Suppressor macrophage treated with lipopolysaccharide for 1 hour (primary cell): ENCODE results near the gene NIPAL4.
"Not testable (repeated sequence)": the region's sequence is repeated elsewhere in the genome, so short reads cannot be mapped to it uniquely, and the experiment has no call there.

ENCODE experiments used
- DNase-seq, 3 donors: peaks; one replicate each; pipeline ENCODE4 v3.0.0-alpha.2; 2020 to 2022

The NIPAL4 gene

DNA sequence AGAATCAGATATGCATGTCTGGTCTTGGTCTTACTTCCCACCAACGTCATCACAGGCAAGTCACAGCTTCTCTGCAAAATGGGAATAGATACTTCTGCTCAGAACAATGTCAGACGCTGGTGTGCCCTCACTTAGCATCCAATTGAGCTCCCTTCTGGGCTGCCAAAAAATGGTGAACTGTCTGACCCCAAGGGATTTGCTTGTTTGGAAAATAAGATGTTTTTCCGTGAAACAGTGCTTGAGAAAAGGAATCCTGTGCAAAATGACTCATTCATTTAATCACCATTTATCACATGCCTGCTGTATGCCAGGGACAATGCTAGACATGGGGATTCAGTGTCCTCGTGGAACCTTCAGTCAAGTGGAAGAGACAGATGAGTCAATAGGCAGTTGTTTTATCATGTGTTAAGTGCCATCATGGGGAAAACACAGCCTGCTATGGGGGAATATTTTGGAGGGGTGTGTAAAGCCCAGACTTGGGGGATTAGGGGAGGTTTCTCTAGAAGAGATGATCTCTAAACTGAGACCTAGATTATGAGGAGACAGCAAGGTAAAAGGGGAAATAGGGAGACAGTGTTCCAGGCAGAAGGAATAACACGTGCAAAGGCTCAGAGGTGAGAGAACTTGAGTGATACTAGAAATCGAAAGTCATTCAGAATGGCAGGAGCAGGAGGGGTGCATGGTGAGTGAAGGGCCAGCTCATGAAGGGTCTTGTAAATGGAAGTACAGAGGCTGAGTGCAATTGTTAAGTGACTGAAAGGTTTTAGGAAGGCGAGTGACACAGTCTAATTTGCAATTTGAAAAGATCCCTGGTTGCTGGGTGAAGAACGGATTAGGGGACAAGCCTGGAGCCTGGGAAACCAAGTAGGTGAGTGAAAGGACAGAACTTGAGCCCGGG lies 3.9 kb downstream of the NIPAL4 start:
- peak; percentile 76 to 89 (median 87) for DNase-seq

DNA sequence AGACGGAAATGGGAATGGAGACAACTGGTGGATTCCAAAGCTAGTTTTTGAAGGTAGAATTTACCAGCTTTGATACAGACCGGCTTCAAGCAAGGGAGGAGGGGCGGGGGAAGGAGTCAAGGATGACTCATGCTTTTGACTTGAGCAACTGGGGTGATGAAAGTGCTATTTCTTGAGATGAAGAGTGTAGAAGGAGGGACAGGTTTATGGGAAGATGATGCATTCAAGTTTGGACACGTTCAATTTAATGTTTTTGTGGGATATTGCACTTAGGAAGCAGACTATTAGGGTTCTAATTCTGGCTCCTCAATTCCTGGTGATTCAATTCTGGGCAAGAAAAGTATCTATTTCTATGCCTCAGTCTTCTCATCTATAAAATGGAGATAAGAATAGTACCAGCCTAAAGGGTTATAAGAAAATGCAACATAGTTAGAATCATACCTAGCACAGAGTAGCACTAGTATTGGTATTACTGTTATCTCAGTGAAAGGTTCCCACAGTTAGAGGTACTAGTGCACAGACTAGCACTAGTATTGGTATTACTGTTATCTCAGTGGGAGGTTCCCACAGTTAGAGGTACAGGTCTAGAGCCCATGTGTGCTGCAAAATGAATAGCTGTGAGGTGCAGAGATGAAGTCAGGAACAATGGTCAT lies 4.6 kb downstream of the NIPAL4 start:
- DNase-seq, result peak; percentile 89 to 95 (median 93)

DNA sequence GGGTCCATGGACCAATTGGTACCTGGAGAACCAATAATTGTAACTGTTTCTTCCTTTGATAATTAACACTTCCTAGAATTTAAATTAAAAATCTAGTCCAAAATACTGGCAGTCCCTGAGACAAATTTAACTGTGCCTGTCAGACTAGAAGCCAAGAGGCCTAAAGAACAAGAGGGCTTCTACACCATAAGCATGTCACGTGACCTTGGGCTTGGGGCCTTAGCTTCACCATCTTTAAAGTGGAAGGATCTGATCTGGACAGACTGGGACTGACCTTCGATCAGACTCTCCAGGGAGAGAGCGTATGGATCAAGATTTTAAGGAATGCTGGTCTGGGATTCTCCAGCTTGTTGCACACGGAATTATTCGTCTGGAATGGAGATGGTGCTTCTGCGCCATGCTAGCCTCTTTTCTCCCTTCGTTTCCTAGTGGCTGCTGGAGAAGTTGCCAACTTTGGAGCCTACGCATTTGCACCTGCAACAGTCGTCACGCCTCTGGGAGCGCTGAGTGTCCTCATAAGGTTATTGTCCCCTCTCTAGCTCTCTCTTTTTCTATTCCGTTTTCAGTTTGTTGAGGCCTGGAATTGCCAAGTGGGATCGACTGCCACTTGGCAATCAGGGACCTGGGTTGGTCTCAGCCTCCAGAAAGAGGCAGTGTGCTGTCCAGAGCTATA lies 8.4 kb downstream of the NIPAL4 start:
- no peak for DNase-seq

DNA sequence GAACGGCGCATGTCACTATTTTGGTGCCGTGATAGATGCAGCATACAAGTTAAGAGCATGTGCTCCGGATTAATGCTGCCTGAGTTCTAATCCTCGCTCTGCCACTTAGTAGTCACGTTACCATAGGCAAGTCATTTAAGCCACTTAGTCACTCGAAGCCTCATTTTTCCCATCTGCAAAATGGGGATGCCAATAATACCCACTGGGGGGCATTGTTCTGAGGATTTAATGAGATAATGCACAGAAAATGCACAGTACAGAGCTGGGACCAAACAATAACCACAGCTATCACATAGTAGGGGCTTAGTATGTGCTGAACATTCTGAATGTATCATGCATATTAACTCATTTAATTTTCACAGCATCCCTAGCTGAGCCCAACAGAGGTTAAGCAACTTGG lies 9.1 kb downstream of the NIPAL4 start:
- DNase-seq, result no peak

DNA sequence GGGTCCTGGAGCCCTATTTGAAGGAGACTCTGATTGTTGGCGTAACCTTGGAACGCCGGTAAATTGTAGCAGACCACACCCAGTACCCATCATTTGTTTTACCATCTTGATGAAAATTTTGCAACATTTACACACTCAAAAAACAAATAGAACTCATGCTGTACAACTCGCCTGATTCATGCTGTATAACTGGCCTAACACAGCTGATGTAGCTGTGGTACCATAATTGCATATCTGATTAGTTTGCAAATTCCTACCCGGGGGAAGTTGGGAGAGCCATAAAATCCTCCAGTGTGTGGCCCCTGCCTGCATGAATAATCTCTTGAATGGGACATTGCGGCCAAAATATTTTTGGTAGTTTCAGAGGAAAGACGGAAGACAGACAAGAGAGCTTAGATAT lies 9.7 kb downstream of the NIPAL4 start:
- DNase-seq, result no peak

DNA sequence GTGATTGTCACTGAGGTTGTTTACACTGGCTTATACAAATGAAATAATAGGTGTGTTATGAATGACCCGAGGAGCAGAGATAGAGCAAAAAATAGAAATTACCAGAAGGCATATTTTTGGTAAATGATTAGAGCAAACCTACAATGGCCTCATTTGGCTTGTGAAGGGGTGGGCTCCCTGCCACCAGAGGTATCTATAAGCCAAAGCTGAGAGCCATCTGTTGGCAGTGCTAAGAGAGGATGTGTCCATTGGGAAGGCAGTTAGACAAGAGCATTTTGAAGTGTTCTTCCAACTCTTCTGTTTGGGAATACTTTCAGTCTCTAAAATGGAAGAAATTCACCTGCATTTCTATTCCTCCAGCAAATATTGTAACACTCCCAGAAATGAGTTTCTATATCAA lies 10.6 kb downstream of the NIPAL4 start:
- no peak for DNase-seq

DNA sequence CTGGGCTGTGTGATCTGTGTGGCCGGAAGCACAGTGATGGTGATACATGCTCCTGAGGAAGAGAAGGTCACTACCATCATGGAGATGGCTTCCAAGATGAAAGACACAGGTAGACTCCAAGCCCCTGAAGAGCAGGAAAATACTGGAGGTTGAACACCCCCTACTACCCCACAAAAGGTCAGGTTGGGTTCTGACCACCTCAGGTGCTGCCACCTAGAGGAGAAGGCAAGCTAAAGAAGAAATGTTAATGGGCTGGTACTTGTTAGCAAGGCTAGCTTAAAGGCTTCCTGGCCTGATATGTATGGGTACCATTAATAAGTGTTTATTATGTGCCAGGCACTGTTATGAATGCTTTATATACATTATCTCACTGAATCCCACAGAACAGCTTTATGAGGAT lies 11.7 kb downstream of the NIPAL4 start:
- DNase-seq, result peak; percentile 56 to 67 (median 57)

DNA sequence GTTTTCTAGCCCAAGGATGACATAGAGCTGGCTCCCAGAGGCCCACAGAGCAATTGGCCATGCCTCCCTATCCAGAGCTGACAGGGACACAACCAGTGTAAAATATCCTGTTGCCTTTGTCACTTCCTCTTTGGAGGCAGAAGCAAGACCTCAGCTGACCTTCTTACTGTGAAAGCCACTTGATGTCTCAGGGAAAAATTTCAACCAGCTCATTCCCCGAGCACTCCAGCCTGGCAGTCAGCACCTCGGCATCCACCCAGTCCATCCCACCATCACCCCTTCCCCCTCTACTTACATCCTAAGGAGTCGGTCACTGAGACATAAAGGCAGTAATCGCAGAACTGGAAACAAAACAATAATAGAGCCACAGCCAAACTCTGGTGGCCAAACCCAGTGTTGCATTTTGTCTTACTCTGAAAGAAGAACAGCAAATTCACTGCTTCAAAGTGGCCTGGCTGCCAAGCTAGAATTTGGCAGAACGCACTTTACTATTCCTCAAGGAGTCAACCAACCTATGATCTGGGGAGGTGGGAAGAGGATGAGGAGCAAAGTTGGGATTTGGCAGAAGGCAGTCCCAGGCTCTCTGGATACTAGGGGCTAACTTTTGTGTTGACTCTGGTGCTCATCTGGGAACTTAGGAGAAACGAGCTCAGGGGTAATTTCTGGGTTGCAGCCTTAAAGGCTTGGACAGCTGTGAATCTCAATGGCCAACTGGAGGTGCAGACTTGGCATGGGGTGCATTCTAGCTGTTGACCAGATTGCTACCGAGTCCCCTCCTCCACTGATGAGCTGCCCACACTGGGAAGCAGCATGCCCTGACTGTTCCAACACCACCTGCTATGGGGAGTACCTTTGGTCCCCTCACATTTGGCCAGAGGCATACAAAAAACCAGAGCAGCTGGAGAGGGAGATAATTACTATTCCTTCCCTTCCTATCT lies 13.6 kb downstream of the NIPAL4 start:
- DNase-seq, result peak; percentile 76 to 83 (median 82)

DNA sequence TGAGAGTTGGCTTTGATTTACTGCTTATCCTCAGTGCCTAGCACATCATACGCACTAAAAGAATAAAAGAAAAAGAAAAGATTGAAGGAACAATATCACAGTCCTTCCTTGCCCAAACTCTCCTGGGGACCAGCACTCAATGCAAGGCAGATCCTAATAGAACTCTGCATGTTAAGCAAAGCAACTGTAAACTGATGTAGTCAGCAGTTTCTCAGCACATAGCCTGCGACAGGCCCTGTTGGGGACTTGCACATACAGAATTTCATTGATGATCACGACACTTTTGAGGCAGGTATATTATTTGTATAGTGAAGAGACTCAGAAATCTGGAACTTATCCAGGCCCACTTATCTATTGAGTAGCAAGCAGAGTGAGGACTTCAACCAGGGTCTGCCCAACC lies 15.4 kb downstream of the NIPAL4 start:
- no peak for DNase-seq

DNA sequence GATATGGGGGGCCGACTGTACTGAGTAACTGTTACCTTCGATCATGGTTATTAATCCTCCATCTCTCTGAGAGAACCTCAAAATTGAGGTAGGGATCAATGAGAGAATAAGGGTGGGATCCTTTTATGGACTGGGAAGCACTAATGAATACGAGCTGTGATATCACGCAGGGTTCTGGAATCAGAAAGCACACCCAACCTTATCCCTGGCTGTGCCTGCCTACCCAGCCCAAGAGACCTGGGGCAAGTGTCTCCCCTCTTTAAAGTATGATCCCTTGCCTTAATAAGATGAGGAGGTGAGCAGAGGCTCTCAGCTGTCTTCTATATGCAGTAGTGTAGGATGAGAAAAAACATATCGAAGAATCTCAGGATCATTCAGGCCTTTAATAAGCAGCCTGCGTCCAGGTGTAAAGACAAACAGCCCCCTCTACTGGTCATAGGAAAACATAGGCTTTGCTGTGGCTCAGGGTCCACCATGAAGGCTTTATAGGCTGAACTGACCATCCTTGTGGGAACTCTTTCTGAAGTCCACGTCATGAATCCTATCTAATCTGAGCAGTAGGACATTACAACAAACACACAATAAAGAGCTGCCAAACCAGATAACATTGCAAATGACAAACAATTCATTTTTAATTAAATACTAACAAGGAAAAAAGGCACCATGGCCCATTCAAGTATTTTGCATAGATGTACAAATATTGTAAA lies 16.8 kb downstream of the NIPAL4 start:
- peak; percentile 83 to 90 (median 84) for DNase-seq

DNA sequence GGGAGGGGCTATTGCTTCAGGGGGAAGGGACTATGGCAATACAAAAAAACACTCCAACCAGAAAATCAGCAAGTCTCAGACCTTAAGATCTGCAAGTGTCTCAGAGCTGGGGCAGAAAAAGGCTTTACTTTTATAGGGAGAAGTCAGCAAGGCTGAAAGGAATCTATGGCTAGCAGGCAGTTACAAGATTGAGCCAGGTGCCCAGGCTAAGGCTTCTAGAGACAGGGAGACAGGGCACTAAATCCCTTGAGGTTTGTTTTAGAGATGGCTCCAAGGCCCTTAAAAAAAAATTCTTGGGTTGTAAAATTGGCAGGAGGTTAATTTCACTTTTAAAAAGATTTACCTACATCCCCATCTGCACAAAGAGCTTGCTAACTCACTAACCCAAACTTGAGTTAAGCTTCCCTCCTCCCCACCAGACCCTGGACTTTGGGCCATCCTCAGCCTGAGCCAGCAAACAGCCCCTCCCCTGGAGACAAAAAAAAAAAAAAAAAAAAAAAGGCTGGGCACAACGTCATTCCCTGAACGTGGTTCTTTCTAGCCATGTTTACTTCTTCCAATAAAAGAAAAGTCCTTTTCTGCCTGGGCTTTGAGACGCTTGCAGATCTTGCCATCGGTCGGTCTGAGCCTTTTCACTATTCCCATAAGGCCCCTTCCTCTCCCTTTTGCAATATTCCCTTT lies 17.9 kb downstream of the NIPAL4 start:
- DNase-seq, result no peak

DNA sequence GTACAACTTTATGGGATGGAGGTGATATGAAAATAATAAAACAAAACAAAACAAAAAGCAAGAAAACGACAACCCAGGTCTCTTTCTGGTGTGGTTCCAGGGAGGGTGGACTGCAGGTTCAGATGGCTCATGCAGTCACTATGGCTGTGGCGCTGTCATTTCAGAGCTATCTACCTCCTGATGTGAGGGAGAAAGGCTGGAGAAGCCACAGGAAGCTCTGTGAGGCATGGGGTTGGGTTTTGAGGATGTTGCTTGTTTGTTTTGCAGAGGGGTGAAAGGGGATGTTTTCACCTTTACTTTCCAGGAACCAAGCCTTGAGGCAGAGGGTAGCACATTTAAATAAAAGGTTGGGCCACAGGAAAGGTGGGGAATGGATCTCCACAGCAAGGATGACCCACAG lies 18.7 kb downstream of the NIPAL4 start:
- no peak for DNase-seq

DNA sequence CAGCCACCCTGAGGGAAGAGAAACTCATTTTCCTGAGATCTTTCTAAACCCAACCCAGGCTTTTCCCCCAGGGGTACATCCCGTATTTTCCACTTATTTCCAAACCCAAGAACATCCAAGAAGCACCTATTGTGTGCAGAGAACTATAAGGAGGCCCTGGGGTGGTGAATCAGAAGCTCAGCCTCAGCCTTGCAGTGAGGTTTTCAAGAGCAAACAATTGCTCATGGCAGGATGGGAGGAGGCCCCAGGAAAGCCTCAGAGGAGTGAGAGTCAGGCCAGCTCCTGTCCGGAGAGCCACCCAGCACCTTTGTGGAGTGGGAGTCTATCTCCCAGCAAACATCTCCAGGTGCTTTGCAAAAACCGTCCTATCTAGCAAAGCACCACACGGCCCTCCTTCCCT lies 19.2 kb downstream of the NIPAL4 start:
- no peak for DNase-seq

DNA sequence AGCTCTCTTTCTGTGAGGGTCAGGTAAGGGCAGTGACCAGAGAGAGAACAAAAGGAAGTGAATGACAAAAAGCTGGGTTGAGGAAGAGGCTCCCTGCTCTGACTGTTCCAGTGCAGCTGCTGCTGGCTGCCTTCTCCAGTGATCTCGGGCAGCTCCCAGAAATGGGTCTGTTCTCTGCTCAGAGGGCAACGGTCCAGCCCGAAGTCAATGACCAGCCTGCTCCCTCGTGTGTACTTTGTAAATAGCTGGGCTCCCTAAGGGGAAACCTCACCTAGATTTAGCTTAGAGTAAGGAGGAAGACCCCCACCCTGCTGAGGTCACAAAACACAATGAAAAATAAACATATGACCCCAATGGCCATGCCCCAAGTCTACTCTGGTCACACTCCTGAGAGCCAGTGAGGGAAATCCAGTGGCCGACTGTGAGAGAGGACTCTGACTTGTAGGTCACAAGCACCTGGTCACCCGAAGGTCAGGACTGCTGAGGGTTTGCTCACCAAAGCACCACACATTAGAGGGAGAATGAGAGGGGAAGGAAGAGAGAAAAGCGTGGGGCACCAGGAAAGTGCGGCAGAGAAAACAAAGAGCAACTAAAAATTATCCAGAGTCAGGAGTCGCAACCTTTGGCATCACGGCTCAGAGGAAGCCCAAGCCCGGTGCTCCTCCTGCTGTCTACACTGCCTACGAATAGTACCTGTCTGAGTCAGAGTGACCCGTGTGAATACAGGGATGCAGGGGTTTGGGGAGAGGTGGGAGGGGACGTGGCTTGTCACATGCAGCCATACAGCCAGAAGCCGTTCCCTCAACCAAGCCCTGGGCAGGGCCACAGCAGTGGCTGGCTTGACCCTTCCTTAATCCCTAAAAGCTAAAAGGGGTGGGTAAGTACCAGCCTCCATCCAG lies 19.8 kb downstream of the NIPAL4 start:
- DNase-seq, result no peak

DNA sequence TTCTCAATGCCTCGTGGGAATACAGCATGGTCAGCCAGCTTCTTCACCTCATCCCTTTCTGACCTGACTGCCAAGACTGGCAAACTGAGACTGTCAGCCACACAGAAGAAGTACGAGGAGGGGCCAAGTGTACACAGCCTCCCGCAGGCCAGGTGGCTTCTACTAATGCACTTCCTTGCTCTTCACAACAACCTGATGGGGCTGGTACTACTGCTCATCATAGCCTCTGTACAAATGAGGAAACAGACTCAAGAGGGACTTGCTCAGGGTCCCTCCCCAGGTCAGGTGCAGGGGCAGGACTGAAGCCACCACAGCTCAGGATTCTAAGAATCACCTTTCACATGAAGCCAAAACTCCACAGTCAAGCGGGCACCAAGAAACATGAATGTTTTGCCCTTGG lies 21.3 kb downstream of the NIPAL4 start:
- no peak for DNase-seq

DNA sequence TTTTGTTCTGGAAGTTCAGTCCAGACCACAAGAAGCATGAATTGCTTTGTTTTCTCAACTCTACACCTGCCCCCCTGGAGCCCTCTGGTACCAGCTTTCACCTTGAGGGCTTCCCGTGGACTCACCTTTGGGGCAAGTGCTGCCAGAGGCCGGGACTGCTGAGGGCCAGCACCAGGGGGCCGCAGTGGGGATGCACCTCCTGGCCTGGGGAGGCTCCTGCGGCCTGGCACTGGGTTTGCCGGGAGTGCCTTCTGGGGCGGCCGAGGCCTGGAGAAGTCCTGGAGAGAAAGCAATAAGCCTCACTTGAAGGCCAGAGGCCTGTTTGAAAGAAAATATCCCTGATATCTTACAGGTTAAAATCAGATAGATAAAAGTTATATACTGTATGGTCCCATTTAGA lies 21.7 kb downstream of the NIPAL4 start:
- no peak for DNase-seq

DNA sequence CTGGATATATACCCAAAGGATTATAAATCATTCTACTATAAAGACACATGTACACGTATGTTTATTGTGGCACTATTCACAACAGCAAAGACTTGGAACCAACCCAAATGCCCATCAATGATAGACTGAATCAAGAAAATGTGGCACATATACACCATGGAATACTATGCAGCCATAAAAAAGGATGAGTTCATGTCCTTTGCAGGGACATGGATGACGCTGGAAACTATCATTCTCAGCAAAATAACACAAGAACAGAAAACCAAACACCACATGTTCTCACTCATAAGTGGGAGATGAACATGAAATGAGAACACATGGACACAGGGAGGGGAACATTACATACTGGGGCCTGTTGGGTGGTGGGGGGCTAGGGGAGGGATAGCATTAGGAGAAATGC lies 22.7 kb downstream of the NIPAL4 start:
- not testable (repeated sequence) for DNase-seq

DNA sequence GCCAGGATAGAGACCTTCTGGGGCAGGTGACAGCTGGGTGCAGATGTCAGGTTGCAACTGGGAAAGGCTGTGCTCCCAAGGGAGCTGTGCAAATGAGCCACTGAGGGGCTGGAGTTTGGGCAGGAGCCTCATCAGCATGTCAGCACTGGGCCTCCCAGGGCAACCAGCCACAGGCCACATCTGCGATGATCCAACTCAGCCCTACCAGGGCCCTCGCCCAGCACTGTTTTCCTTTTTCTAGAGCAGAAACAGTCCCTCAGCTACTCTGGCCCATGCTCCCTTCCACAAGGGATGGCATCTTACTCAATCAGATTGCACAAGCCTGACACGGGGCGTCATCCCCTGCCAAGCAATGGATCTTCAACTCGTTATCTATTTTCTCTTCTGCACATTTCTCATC lies 24.8 kb downstream of the NIPAL4 start:
- DNase-seq, result peak; percentile 80 to 86 (median 80)

DNA sequence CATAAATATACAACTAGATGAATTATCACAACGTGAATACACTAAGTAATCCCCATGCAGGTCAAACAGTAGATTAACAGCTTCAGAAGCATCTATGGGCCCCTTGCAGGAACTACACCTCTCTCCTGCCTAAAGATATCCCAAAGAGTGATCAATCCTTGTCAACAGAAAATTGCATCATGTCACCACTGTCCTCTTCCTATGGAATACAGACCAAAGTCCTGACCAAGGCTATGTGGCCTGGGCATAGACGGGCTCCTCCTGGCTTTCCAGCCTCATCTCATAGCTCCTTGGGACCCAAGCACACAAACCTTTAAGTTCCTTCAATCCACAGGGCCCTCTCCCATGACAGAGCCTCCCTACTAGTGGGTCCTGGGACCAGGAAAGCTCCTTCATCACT lies 25.3 kb downstream of the NIPAL4 start:
- DNase-seq, result no peak

DNA sequence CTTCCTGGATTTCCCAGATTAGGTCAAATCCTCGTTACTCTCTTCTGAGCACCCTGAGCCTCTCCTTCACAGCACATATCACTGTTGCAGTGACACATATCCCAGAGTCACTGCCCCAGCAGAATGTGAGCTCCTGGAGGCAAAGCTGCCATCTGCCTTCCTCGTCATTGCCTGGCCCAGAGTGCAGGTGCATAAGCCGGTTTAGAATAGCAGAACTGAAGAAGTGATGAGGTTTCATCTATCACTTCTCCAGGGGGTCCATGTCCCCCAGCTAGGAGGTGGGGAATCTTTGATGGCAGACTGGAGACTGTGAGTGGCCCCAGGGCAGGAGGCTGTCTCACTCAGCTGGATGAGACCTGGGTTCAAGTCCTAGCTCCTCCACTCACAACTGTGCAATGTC lies 25.8 kb downstream of the NIPAL4 start:
- peak; percentile 20 to 34 (median 24) for DNase-seq
